ENCODE measurements around the gene ZFHX3. TPM values are rescaled to one million over a fixed set of nuclear protein-coding genes. Genes with fewer than 3 reads are reported as not detected.
A peak's percentile ranks its signal among the peaks of the same experiment; 100 is the strongest.

ZFHX3 gene
- total and polyA plus RNA-seq, 3 donors from 2014 or later: 3.3 to 19.9 (median 15.7) TPM

DNA sequence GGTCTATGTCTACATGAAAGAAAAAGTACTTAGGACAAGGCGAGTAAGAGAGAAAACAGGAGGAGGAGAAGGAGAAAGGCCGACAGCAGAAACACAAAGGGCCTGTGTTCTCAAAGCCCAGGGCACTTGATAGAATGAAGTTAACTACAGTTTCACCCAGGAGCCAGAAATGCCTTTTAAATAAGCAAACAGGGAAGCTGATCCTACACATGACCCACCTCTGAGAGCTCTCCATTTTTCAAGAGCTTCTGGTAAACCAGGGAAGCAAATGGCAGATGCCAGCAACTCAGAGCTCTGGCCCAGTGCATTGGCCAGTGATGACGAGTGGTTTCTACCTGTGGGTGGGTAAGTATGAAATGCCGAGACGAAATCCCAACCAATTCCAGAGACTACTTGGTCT, 163.4 kb downstream of the ZFHX3 start:
- Histone ChIP-seq H3K36me3 (ENCODE audit: low read depth, missing control alignments) (no peaks in the 10 kb centered on the region), H3K27me3 (no peaks in the 10 kb centered on the region), H3K4me1 (no peaks in the 10 kb centered on the region), H3K4me3 (no peak overlapping the region), H3K9me3 (no peaks in the 10 kb centered on the region), H3K27ac (no peak overlapping the region)
- no peak for DNase-seq
- intact Hi-C loops (cut with DNase I; ENCODE audit: low total_unique reads): no loop called here
- WGBS, 2 donors: 85 to 86% methylated on average over 5 of the region's 5 CpGs
- TF ChIP-seq POLR2A (IDR thresholded peaks at IDR 0.05): no peak
- TF ChIP-seq, protein P1, sequence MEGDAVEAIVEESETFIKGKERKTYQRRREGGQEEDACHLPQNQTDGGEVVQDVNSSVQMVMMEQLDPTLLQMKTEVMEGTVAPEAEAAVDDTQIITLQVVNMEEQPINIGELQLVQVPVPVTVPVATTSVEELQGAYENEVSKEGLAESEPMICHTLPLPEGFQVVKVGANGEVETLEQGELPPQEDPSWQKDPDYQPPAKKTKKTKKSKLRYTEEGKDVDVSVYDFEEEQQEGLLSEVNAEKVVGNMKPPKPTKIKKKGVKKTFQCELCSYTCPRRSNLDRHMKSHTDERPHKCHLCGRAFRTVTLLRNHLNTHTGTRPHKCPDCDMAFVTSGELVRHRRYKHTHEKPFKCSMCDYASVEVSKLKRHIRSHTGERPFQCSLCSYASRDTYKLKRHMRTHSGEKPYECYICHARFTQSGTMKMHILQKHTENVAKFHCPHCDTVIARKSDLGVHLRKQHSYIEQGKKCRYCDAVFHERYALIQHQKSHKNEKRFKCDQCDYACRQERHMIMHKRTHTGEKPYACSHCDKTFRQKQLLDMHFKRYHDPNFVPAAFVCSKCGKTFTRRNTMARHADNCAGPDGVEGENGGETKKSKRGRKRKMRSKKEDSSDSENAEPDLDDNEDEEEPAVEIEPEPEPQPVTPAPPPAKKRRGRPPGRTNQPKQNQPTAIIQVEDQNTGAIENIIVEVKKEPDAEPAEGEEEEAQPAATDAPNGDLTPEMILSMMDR (IDR thresholded peaks at IDR 0.05): no peak

DNA sequence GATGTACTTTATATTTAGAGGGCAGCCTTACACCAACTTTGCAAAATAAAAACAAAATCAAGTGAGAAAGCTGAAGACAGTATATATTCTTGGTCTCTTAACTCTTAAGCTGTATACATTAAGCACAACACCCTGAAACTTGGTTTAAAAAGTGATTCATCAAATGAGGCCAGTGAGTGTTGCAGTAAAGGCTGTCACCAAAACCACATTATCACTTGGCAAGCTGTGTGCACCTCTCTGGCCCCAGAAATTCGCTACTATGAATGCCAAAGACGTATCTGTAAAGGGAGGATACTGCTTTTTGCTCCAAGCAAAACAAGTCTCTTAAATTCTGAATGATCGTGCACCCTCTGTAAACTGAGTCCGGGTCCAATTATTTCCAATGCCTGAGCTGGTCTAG, 163.9 kb downstream of the ZFHX3 start:
- no peak for DNase-seq
- H3K4me1 ChIP-seq: no peaks in the 10 kb centered on the region
- TF ChIP-seq POLR2A (IDR thresholded peaks at IDR 0.05): no peak
- TF ChIP-seq, protein P1 (IDR thresholded peaks at IDR 0.05): no peak
- no peak overlapping the region for H3K4me3 ChIP-seq
- H3K9me3 ChIP-seq: no peaks in the 10 kb centered on the region
- no peaks in the 10 kb centered on the region for H3K27me3 ChIP-seq
- intact Hi-C loops (cut with DNase I; ENCODE audit: low total_unique reads): no loop called here
- H3K36me3 ChIP-seq (ENCODE audit: low read depth, missing control alignments): no peaks in the 10 kb centered on the region
- 58 to 70% methylated on average over 4 of the region's 4 CpGs for WGBS, 2 donors
- H3K27ac ChIP-seq: no peak overlapping the region

DNA sequence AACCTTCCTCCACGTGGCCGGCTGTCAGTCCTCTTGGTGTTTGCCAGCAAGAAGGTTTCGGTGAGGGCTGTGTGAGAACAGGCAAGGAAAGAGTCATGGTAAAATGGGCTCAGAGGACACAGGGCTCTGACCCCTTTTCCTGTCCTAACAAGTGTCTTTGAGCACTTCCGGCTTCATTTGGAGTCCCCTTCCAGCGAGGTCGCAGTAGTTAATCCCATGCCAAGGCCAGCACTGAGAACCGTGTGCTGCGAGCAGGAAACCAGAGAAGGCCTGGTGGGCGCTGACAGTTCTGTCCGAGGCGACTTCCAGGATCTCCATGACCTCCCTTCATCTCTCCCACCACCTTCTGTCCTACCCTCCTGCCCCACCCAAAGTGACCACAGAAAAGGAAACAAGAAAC, 168.1 kb downstream of the ZFHX3 start:
- no peak for TF ChIP-seq POLR2A (IDR thresholded peaks at IDR 0.05)
- TF ChIP-seq, protein P1 (IDR thresholded peaks at IDR 0.05): no peak
- H3K4me3 ChIP-seq: no peak overlapping the region
- no peaks in the 10 kb centered on the region for H3K9me3 ChIP-seq
- H3K4me1 ChIP-seq: peaks cover 21% of the 10 kb centered on the region
- intact Hi-C loops (cut with DNase I; ENCODE audit: low total_unique reads): no loop called here
- no peak for DNase-seq
- 83 to 97% methylated on average over 11 of the region's 11 CpGs for WGBS, 2 donors
- H3K27ac ChIP-seq: no peak overlapping the region
- no peaks in the 10 kb centered on the region for H3K27me3 ChIP-seq
- no peaks in the 10 kb centered on the region for H3K36me3 ChIP-seq (ENCODE audit: low read depth, missing control alignments)

DNA sequence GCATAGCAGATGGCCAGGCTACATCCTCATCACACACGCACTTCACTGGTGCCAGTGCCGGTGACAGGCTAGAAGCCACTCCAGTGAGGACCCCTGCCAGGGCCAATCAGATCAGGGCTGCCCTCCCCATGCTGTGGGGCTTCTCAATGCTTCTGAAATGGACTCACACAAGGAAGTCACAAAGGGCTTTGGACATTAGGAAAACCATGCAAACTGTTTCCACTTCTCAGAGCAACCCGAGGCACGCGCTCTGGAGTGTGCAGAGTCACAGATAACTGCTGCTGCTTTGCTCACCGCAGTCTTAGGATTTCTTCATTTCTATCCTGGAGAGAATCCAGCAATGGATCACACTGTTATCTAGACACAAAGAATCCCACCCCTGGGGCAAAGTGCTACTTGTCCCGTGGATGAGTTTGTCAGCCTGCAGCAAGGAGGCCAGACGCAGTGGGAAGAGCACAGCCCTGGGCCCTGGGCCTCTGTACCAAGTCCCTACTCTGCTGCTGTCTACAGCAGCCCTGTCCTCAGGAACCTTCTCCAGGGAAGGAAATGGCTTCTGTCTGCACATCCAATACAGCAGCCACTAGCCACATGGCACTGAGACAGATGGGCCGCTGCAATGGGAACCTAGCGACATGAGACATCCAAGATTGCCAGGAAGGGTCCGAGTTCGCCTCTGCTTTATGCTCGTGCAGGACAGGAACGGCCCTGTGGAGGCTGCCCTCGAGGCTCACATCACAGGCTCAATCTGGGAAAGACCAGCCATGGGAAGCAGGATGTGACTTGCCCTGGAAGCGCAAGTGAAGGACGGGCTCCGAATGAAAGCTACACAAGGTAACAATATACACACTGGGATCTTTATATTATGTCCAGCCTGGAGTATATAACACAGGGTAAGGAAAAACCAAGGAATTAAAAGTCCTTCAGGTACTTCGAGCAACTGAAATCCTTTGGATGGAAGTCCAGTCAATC, 169.3 kb downstream of the ZFHX3 start:
- intact Hi-C loops (cut with DNase I; ENCODE audit: low total_unique reads): no loop called here
- Histone ChIP-seq H3K4me1 (peaks cover 21% of the 10 kb centered on the region), H3K36me3 (ENCODE audit: low read depth, missing control alignments) (no peaks in the 10 kb centered on the region), H3K9me3 (no peaks in the 10 kb centered on the region), H3K4me3 (no peak overlapping the region), H3K27ac (peak overlapping the region in 1 of 2 donors; percentile 4), H3K27me3 (no peaks in the 10 kb centered on the region)
- peak; percentile 70 for DNase-seq
- TF ChIP-seq, protein P1 (IDR thresholded peaks at IDR 0.05): no peak
- TF ChIP-seq POLR2A (IDR thresholded peaks at IDR 0.05): no peak
- WGBS, 2 donors: 79 to 84% methylated on average over 16 to 19 of the region's 19 CpGs

Measured in testis (tissue), 3 donors.